SK-N-SH (cell line): ENCODE measurements around the gene ZNF341. TPM values are rescaled to one million over a fixed set of nuclear protein-coding genes. Genes with fewer than 3 reads are reported as not detected.

Source experiments
- CTCF ChIA-PET: fragments of 300-600, 350-600 bp; formaldehyde crosslinking; extraction: SDS; loops from one replicate; lab custom pipeline; 2021; lab: Yijun Ruan, JAX
- POLR2A ChIA-PET: fragments of 350-600 bp; sonication (Branson Sonifier 250); formaldehyde crosslinking; extraction: SDS; loops from one replicate; lab custom pipeline; 2020; ENCODE audit warnings: antibody characterized with exemption, inconsistent platforms; lab: Yijun Ruan, JAX
- DNase-seq: peaks from one replicate; pipeline ENCODE4 v3.0.0; 2012
- H2AFZ ChIP-seq: fragments of 200-600 bp; sonication (generic); 2 replicates; pipeline ENCODE4 v1.8.1; 2016; ENCODE audit warnings: antibody characterized with exemption, mild to moderate bottlenecking, low read depth
- H3F3A ChIP-seq: fragments of 200-600 bp; sonication (generic); replicated peaks from 2 replicates; pipeline ENCODE3; 2016; ENCODE audit warnings: antibody characterized with exemption, mild to moderate bottlenecking; ENCODE audit not compliant: insufficient read depth
- H3K27ac ChIP-seq, 2 experiments: fragments of 200-500 bp in 1 of 2; fragments of 200-600 bp in 1 of 2; sonication (Bioruptor generic) in 1 of 2; sonication (generic), shearing (Covaris generic) in 1 of 2; 2 replicates each; pipeline versions ENCODE4 v1.5.1 to v1.6.1; 2014 to 2016; ENCODE audit warnings: low read depth in 2 of 2, inconsistent platforms in 1 of 2, low read length in 1 of 2, mild to moderate bottlenecking in 1 of 2, mixed read lengths in 1 of 2
- H3K27me3 ChIP-seq: fragments of 200-600 bp; sonication (generic), shearing (Covaris generic); 2 replicates; pipeline ENCODE4 v1.6.1; 2016; ENCODE audit warnings: mixed run types; ENCODE audit not compliant: insufficient read depth
- H3K36me3 ChIP-seq, 2 experiments: fragments of 200-500 bp in 1 of 2; fragments of 200-600 bp in 1 of 2; sonication (Bioruptor generic) in 1 of 2; sonication (generic) in 1 of 2; replicated peaks in 1 of 2; 2 replicates each; pipeline versions ENCODE3 to v1.5.1; 2014 to 2016; ENCODE audit warnings: low read length in 1 of 2, mild to moderate bottlenecking in 1 of 2; ENCODE audit not compliant: insufficient read depth in 2 of 2, control insufficient read depth in 1 of 2
- H3K4me1 ChIP-seq, 2 experiments: fragments of 200-500 bp in 1 of 2; fragments of 200-600 bp in 1 of 2; sonication (Bioruptor generic) in 1 of 2; sonication (generic), shearing (Covaris generic) in 1 of 2; 2 replicates each; pipeline versions ENCODE4 v1.5.1 to v1.6.1; 2014 to 2016; ENCODE audit warnings: low read depth in 1 of 2, low read length in 1 of 2, mixed run types in 1 of 2; ENCODE audit not compliant: insufficient read depth in 2 of 2, control insufficient read depth in 1 of 2
- H3K4me2 ChIP-seq: fragments of 200-600 bp; sonication (generic), shearing (Covaris generic); 2 replicates; pipeline ENCODE4 v1.6.1; 2017; ENCODE audit warnings: mixed run types
- H3K4me3 ChIP-seq, 2 experiments: fragments of 200-500 bp in 1 of 2; fragments of 200-600 bp in 1 of 2; sonication (Bioruptor generic) in 1 of 2; sonication (generic), shearing (Covaris generic) in 1 of 2; 2 replicates each; pipeline versions ENCODE4 v1.5.1 to v1.8.1; 2014 to 2016; ENCODE audit warnings: low read depth in 2 of 2, inconsistent platforms in 1 of 2, low read length in 1 of 2, mild to moderate bottlenecking in 1 of 2, mixed read lengths in 1 of 2, moderate library complexity in 1 of 2
- H3K79me2 ChIP-seq: fragments of 200-600 bp; sonication (generic); 2 replicates; pipeline ENCODE4 v1.8.1; 2017; ENCODE audit warnings: mild to moderate bottlenecking; ENCODE audit not compliant: insufficient read depth
- H3K9ac ChIP-seq: fragments of 200-600 bp; sonication (generic); 2 replicates; pipeline ENCODE4 v1.6.1; 2017; ENCODE audit warnings: mixed run types
- H3K9me2 ChIP-seq: fragments of 200-600 bp; sonication (generic); 2 replicates; pipeline ENCODE4 v1.6.1; 2017; ENCODE audit warnings: mixed run types
- H3K9me3 ChIP-seq: fragments of 200-600 bp; sonication (generic); 2 replicates; pipeline ENCODE4 v1.6.1; 2017; ENCODE audit warnings: mixed run types, mild to moderate bottlenecking, moderate library complexity
- H4K20me1 ChIP-seq: fragments of 200-600 bp; sonication (generic); 2 replicates; pipeline ENCODE4 v1.6.1; 2017; ENCODE audit warnings: mild to moderate bottlenecking, mixed run types; ENCODE audit not compliant: insufficient read depth
- CTCF ChIP-seq: fragments of 200-600 bp; sonication (generic); IDR thresholded peaks from 2 replicates; pipeline ENCODE4 v1.6.1; 2017; ENCODE audit warnings: antibody characterized with exemption, mild to moderate bottlenecking, moderate library complexity
- FOSL2 ChIP-seq: IDR thresholded peaks from 2 replicates; pipeline ENCODE4 v1.4.0; 2012; ENCODE audit warnings: low read depth, mild to moderate bottlenecking, moderate library complexity, borderline replicate concordance
- GATA2 ChIP-seq: sonication (generic); formaldehyde crosslinking; IDR thresholded peaks from 2 replicates; pipeline ENCODE4 v1.5.0; 2020; ENCODE audit warnings: mild to moderate bottlenecking, missing genetic modification reagents
- MEF2A ChIP-seq: IDR thresholded peaks from 2 replicates; pipeline ENCODE4 v1.4.0; 2012; ENCODE audit warnings: low read depth, borderline replicate concordance
- NFIC ChIP-seq: IDR thresholded peaks from 2 replicates; pipeline ENCODE4 v1.4.0; 2012; ENCODE audit warnings: borderline replicate concordance
- NRF1 ChIP-seq: IDR thresholded peaks from 2 replicates; pipeline ENCODE4 v1.6.1; 2012; ENCODE audit warnings: low read depth, mild to moderate bottlenecking, low read length
- POLR2AphosphoS5 ChIP-seq: IDR thresholded peaks from 2 replicates; pipeline ENCODE4 v1.6.1; 2012; ENCODE audit warnings: low read depth, low read length
- RFX5 ChIP-seq: IDR thresholded peaks from 2 replicates; pipeline ENCODE4 v1.6.1; 2012; ENCODE audit warnings: mild to moderate bottlenecking, improper control_type of control experiment, low read length
- RXRA ChIP-seq: IDR thresholded peaks from 2 replicates; pipeline ENCODE4 v1.4.0; 2012; ENCODE audit warnings: low read depth, mild to moderate bottlenecking, borderline replicate concordance
- SMC3 ChIP-seq: IDR thresholded peaks from 2 replicates; pipeline ENCODE4 v1.6.1; 2012; ENCODE audit warnings: low read depth, low read length, improper control_type of control experiment
- TCF12 ChIP-seq: IDR thresholded peaks from 2 replicates; pipeline ENCODE4 v1.4.0; 2012
- TEAD4 ChIP-seq: IDR thresholded peaks from 2 replicates; pipeline ENCODE4 v1.4.0; 2012; ENCODE audit warnings: mild to moderate bottlenecking, borderline replicate concordance; ENCODE audit not compliant: insufficient read depth
- YY1 ChIP-seq: IDR thresholded peaks from 2 replicates; pipeline ENCODE4 v1.4.0; 2012; ENCODE audit warnings: low read depth, mild to moderate bottlenecking
- ZBTB33 ChIP-seq: IDR thresholded peaks from 2 replicates; pipeline ENCODE4 v1.4.0; 2012; ENCODE audit warnings: low read depth, borderline replicate concordance
- WGBS: methylation state at CpG from one replicate; pipeline ENCODE4 v1.1.6; 2017; ENCODE audit warnings: low lambda C conversion rate; 5-methylcytosine and 5-hydroxymethylcytosine counted together
- polyA plus RNA-seq, 3 experiments: library from polyadenylated mRNA; depleted of rRNA; stranded (reverse); fragments of >200 nt; gene quantifications; 2 replicates each; pipeline ENCODE4 v1.2.3, GENCODE V29; 2012

Gene ZNF341
- polyA plus RNA-seq, 1 of the 3 experiments (the other 2 are of a cell fraction) = 3.2 TPM

- Histone ChIP-seq H3K79me2 (no peaks in the 10 kb centered on the region), H3K36me3 (no peaks in the 10 kb centered on the region), H3K9ac (no peak overlapping the region), H3F3A (peaks cover 3% of the 10 kb centered on the region), H3K27ac (no peak overlapping the region), H3K27me3 (no peaks in the 10 kb centered on the region), H3K4me2 (no peak overlapping the region), H3K9me3 (no peaks in the 10 kb centered on the region), H3K4me3 (no peak overlapping the region), H2AFZ (no peak overlapping the region), H4K20me1 (no peaks in the 10 kb centered on the region), H3K4me1 (peaks cover 5 to 7% of the 10 kb centered on the region in 2 experiments; a peak in 2 of 4 replicates), H3K9me2 (no peaks in the 10 kb centered on the region)
- POLR2A ChIA-PET = no interaction called here
- CTCF ChIA-PET = no interaction called here
- no peak for DNase-seq
- TF ChIP-seq NRF1 = no peak
- TF ChIP-seq TEAD4 = no peak
- no peak for TF ChIP-seq RFX5
- TF ChIP-seq YY1 = no peak
- TF ChIP-seq SMC3 = no peak
- no peak for TF ChIP-seq RXRA
- no peak for TF ChIP-seq CTCF
- no peak for TF ChIP-seq NFIC
- TF ChIP-seq POLR2AphosphoS5 = no peak
- 80% methylated on average over 2 of the region's 2 CpGs for WGBS
Observed at GRCh38 chr20:33728463-33728862, 3.3 kb upstream of the ZNF341 start.

GRCh38 chr20:33729101-33729500 is 2.7 kb upstream of the ZNF341 start:
- DNase-seq = no peak
- no peak overlapping the region for H2AFZ ChIP-seq
- 69% methylated on average over 4 of the region's 4 CpGs for WGBS
- no peak overlapping the region for H3K9ac ChIP-seq
- H3F3A ChIP-seq = peaks cover 3% of the 10 kb centered on the region
- H3K27ac ChIP-seq = no peak overlapping the region
- no peaks in the 10 kb centered on the region for H4K20me1 ChIP-seq
- H3K4me1 ChIP-seq = peaks cover 10 to 12% of the 10 kb centered on the region in 2 experiments; a peak in 2 of 4 replicates
- no peaks in the 10 kb centered on the region for H3K27me3 ChIP-seq
- no peaks in the 10 kb centered on the region for H3K36me3 ChIP-seq
- H3K9me2 ChIP-seq = no peaks in the 10 kb centered on the region
- no peaks in the 10 kb centered on the region for H3K9me3 ChIP-seq
- TF ChIP-seq ZBTB33 (no peak), RFX5 (no peak), TCF12 (no peak), YY1 (no peak), MEF2A (no peak), GATA2 (CRISPR knock-in tag) (no peak), FOSL2 (no peak)
- no peak overlapping the region for H3K4me3 ChIP-seq
- no peaks in the 10 kb centered on the region for H3K79me2 ChIP-seq
- H3K4me2 ChIP-seq = no peak overlapping the region
- ChIA-PET CTCF (no interaction called here), POLR2A (no interaction called here)
